ENCODE data around the gene PAPPA.

The PAPPA gene

GRCh38 chr9:116193636-116194035, 40.0 kb downstream of the PAPPA start:
- H3K4me2 ChIP-seq (ENCODE audit: low read depth, low read length, poor library complexity, severe bottlenecking), result no peak overlapping the region

GRCh38 chr9:116196806-116197205, 43.2 kb downstream of the PAPPA start:
- H3F3A ChIP-seq (ENCODE audit: low read depth), result no peaks in the 10 kb centered on the region
- no peaks in the 10 kb centered on the region for H3K36me3 ChIP-seq (ENCODE audit: insufficient read depth, low read length)
- no peak overlapping the region for H2AFZ ChIP-seq (ENCODE audit: low read length)
- no peaks in the 10 kb centered on the region for H3K9me2 ChIP-seq (replicated peaks; ENCODE audit: low read depth, low read length)
- no peak overlapping the region for H3K4me2 ChIP-seq (ENCODE audit: low read depth, low read length, poor library complexity, severe bottlenecking)
- H3K9me3 ChIP-seq (ENCODE audit: insufficient read depth, low read depth, low read length), result no peaks in the 10 kb centered on the region
- H3K79me2 ChIP-seq (ENCODE audit: insufficient read depth, low read length), result no peaks in the 10 kb centered on the region
- TF ChIP-seq EZH2phosphoT487 (IDR thresholded peaks at IDR 0.05; ENCODE audit: borderline replicate concordance) (no peak), CTCF (conservative IDR thresholded peaks at IDR 0.05; ENCODE audit: low read length) (no peak)
- H3K4me1 ChIP-seq (ENCODE audit: insufficient read depth, low read length, poor library complexity, severe bottlenecking), result no peaks in the 10 kb centered on the region
- no peak overlapping the region for H3K9ac ChIP-seq (ENCODE audit: low read depth, low read length, poor library complexity, severe bottlenecking)
- H3K4me3 ChIP-seq (ENCODE audit: low read length, poor library complexity, severe bottlenecking), result no peak overlapping the region
- H3K27me3 ChIP-seq (ENCODE audit: insufficient read depth, low read length, poor library complexity, severe bottlenecking), result no peaks in the 10 kb centered on the region
- no peaks in the 10 kb centered on the region for H4K20me1 ChIP-seq (ENCODE audit: insufficient read depth, low read length, poor library complexity, severe bottlenecking)

More at GRCh38 chr9:116193636-116194035, 40.0 kb downstream of the PAPPA start:
- Histone ChIP-seq H3K9ac (ENCODE audit: low read depth, low read length, poor library complexity, severe bottlenecking) (no peak overlapping the region), H3K9me3 (ENCODE audit: insufficient read depth, low read depth, low read length) (no peaks in the 10 kb centered on the region), H3K79me2 (ENCODE audit: insufficient read depth, low read length) (no peaks in the 10 kb centered on the region), H3F3A (ENCODE audit: low read depth) (no peaks in the 10 kb centered on the region), H4K20me1 (ENCODE audit: insufficient read depth, low read length, poor library complexity, severe bottlenecking) (no peaks in the 10 kb centered on the region), H3K4me1 (ENCODE audit: insufficient read depth, low read length, poor library complexity, severe bottlenecking) (no peaks in the 10 kb centered on the region), H3K36me3 (ENCODE audit: insufficient read depth, low read length) (no peaks in the 10 kb centered on the region), H3K27me3 (ENCODE audit: insufficient read depth, low read length, poor library complexity, severe bottlenecking) (no peaks in the 10 kb centered on the region), H3K9me2 (replicated peaks; ENCODE audit: low read depth, low read length) (no peaks in the 10 kb centered on the region), H2AFZ (ENCODE audit: low read length) (no peak overlapping the region), H3K4me3 (ENCODE audit: low read length, poor library complexity, severe bottlenecking) (no peak overlapping the region)
- TF ChIP-seq EZH2phosphoT487 (IDR thresholded peaks at IDR 0.05; ENCODE audit: borderline replicate concordance) (no peak), CTCF (conservative IDR thresholded peaks at IDR 0.05; ENCODE audit: low read length) (no peak)

DNA sequence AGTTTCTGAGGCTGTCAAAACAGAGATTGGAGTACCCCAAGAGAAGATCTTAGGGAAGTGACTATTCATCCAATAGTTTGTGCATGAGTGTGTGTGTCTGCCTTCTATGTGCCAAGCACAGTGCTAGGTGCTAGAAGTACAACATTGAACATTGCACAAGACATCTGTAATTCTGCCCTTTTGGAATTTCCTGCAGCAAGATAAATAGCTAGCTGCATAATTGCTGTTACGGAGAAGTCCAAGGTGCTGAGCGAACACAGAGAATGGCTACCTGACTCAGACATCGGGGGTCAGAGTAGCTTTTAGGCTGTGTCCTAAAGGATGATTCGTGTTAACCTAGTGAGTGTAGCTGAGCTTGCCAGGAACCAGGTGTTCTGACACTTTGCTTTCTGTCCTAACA, 44.8 kb downstream of the PAPPA start:
- no peak for TF ChIP-seq EZH2phosphoT487 (IDR thresholded peaks at IDR 0.05; ENCODE audit: borderline replicate concordance)
- TF ChIP-seq CTCF (conservative IDR thresholded peaks at IDR 0.05; ENCODE audit: low read length), result no peak
- no peak overlapping the region for H3K9ac ChIP-seq (ENCODE audit: low read depth, low read length, poor library complexity, severe bottlenecking)
- no peak overlapping the region for H3K4me2 ChIP-seq (ENCODE audit: low read depth, low read length, poor library complexity, severe bottlenecking)
- no peaks in the 10 kb centered on the region for H3K36me3 ChIP-seq (ENCODE audit: insufficient read depth, low read length)
- no peaks in the 10 kb centered on the region for H3F3A ChIP-seq (ENCODE audit: low read depth)
- no peaks in the 10 kb centered on the region for H4K20me1 ChIP-seq (ENCODE audit: insufficient read depth, low read length, poor library complexity, severe bottlenecking)
- H3K9me3 ChIP-seq (ENCODE audit: insufficient read depth, low read depth, low read length), result no peaks in the 10 kb centered on the region
- no peaks in the 10 kb centered on the region for H3K4me1 ChIP-seq (ENCODE audit: insufficient read depth, low read length, poor library complexity, severe bottlenecking)
- no peak overlapping the region for H2AFZ ChIP-seq (ENCODE audit: low read length)
- H3K4me3 ChIP-seq (ENCODE audit: low read length, poor library complexity, severe bottlenecking), result no peak overlapping the region
- H3K27me3 ChIP-seq (ENCODE audit: insufficient read depth, low read length, poor library complexity, severe bottlenecking), result no peaks in the 10 kb centered on the region
- no peaks in the 10 kb centered on the region for H3K9me2 ChIP-seq (replicated peaks; ENCODE audit: low read depth, low read length)
- H3K79me2 ChIP-seq (ENCODE audit: insufficient read depth, low read length), result no peaks in the 10 kb centered on the region
